IMR-90 (cell line): ENCODE measurements around the gene KIAA0319L.

Source experiments
- CHD1 ChIP-seq: IDR thresholded peaks from 2 replicates; pipeline ENCODE4 v1.6.1; 2012; ENCODE audit warnings: low read depth, low read length, improper control_type of control experiment
- CTCF ChIP-seq: conservative IDR thresholded peaks from 2 replicates; pipeline ENCODE4 v1.5.1; 2012; ENCODE audit warnings: mild to moderate bottlenecking, low read depth, low read length, improper control_type of control experiment
- POLR2A ChIP-seq: IDR thresholded peaks from 2 replicates; pipeline ENCODE4 v1.6.1; 2012; ENCODE audit warnings: mild to moderate bottlenecking, low read depth, low read length
- RCOR1 ChIP-seq: IDR thresholded peaks from 2 replicates; pipeline ENCODE4 v1.6.1; 2012; ENCODE audit warnings: mild to moderate bottlenecking, low read length, improper control_type of control experiment; ENCODE audit not compliant: insufficient replicate concordance
- SMC3 ChIP-seq: fragments of 150-350 bp; IDR thresholded peaks from 2 replicates; pipeline ENCODE4 v1.6.1; 2016; ENCODE audit warnings: low read depth, mild to moderate bottlenecking, antibody characterized with exemption, low read length, moderate library complexity

GRCh38 chr1:35600593-35600992, 43.4 kb upstream of the KIAA0319L start:
- no peak for TF ChIP-seq CTCF
- no peak for TF ChIP-seq RCOR1
- TF ChIP-seq CHD1: no peak
- TF ChIP-seq POLR2A: no peak
- no peak for TF ChIP-seq SMC3
